Measurements from ENCODE around the gene FUZ.

- TF ChIP-seq ZNF274 (IDR thresholded peaks at IDR 0.05; ENCODE audit: low read depth, low read length) (no peak), SUZ12 (IDR thresholded peaks at IDR 0.05; ENCODE audit: extremely low read depth, insufficient read depth, insufficient read length) (no peak), YY1 (IDR thresholded peaks at IDR 0.05; ENCODE audit: insufficient read depth, insufficient read length) (no peak)
Observed at GRCh38 chr19:49766930-49767299, 46.2 kb downstream of the FUZ start, which contains the start of gene AP2A1.
